Fibroblast of villous mesenchyme (primary cell): ENCODE measurements around the gene AR. TPM values are rescaled to one million over a fixed set of nuclear protein-coding genes. Genes with fewer than 3 reads are reported as not detected.
"Not testable (repeated sequence)": the region's sequence is repeated elsewhere in the genome, so short reads cannot be mapped to it uniquely, and the experiment has no call there.

Source experiments
- DNase-seq: peaks from one replicate; pipeline ENCODE4 v3.0.0-alpha.2; 2010; ENCODE audit warnings: low read depth
- H3K4me3 ChIP-seq: 2 replicates; pipeline ENCODE4 v1.5.1; 2011; ENCODE audit warnings: low read depth, mild to moderate bottlenecking, low read length
- CTCF ChIP-seq: IDR thresholded peaks from 2 replicates; pipeline ENCODE4 v1.5.1; 2012; ENCODE audit warnings: low read depth, mild to moderate bottlenecking, low read length; ENCODE audit not compliant: insufficient read depth
- total RNA-seq: library from RNA; depleted of rRNA; stranded (reverse); fragments of >200 nt; gene quantifications from 2 replicates; pipeline ENCODE4 v1.2.3, GENCODE V29; 2012

The AR gene
- total RNA-seq, 1 donor: 10.8 TPM

DNA sequence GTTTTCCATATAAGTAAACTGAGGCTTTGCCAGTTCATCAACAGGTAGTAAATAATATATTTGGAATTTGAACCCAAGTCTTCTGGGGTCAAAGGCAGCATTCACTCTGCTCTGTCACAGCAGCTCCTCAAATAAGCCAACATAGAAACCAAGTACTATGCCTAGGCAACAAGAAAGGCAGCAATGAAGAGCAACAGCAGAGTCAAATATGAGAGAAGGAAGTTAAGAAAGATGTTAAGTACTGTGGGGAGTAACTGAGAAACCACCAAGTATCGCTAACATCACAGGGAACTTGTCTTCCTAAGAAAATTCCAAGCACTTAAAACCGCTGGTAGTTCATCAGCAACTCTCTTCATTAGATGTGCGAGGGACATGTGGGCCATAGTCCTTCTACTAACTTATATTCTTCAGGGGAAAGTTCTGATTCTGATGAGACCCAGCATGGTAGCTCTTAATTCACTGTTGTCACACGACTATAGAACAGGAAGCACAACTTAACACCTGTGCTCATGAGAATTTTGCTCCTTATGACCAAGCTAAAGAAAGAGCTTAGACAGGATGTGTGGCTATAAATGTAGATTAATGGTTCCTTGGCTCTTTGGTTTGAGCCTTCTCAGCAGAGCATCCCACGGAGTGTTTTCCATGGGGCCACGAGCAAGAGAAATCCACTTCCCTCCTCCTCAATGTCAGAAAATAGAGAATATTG lies 107.8 kb downstream of the AR start:
- no peak for TF ChIP-seq CTCF
- no peak overlapping the region for H3K4me3 ChIP-seq
- DNase-seq: no peak

- H3K4me3 ChIP-seq: no peak overlapping the region
Measured at GRCh38 chrX:67652543-67652942, 108.7 kb downstream of the AR start.

DNA sequence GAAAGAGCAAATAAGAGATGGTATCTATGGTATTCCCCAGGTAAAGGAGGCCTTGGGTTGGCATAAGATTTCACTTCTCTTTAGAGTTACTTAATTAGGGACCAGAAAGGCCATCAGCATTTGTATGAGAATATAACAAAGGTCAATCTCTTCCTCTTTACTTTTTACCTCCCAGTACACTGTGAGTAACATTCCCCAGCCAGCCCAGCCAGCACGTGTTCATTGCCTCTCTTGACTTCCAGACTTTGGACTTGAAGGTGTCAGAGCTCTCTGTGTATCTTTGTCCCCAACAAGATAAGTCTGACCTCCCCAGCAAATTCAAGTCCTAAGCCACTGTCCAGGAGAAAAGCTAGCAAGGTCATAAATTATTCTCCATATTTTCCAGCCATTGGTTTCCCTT lies 110.5 kb downstream of the AR start:
- DNase-seq: no peak
- H3K4me3 ChIP-seq: no peak overlapping the region
- TF ChIP-seq CTCF: no peak

More at GRCh38 chrX:67652543-67652942, 108.7 kb downstream of the AR start:
- no peak for TF ChIP-seq CTCF
- DNase-seq: no peak

DNA sequence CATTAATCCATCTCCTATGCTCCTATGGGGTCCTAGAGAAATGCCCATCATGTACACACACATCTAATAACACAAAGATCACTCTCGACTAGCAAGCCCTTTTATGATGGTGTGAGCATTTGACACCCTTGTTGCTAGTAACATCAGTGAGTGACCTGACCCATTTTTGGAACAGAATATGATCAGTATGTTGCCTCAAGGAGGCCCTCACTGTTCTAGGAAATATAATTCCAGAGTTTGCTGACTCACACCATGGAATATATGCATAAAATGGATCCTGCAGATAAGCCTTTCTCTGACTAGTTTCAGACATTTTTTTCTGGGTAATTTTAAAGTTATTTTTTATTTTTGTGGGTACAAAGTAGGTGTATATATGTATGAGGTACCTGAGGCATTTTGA lies 121.8 kb downstream of the AR start:
- TF ChIP-seq CTCF: no peak
- no peak for DNase-seq
- H3K4me3 ChIP-seq: no peak overlapping the region

DNA sequence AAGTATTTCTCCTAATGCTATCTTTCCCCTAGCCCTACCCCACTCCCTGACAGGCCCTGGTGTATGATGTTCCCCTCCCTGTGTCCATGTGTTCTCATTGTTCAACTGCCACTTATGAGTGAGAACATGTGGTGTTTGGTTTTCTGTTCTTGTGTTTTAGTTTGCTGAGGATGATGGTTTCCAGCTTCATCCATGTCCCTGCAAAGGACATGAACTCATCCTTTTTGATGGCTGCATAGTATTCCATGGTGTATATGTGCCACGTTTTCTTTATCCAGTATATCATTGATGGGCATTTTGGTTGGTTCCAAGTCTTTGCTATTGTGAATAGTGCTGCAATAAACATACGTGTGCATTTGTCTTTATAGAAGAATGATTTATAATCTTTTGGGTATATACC lies 126.9 kb downstream of the AR start:
- not testable (repeated sequence) for DNase-seq, H3K4me3 ChIP-seq

DNA sequence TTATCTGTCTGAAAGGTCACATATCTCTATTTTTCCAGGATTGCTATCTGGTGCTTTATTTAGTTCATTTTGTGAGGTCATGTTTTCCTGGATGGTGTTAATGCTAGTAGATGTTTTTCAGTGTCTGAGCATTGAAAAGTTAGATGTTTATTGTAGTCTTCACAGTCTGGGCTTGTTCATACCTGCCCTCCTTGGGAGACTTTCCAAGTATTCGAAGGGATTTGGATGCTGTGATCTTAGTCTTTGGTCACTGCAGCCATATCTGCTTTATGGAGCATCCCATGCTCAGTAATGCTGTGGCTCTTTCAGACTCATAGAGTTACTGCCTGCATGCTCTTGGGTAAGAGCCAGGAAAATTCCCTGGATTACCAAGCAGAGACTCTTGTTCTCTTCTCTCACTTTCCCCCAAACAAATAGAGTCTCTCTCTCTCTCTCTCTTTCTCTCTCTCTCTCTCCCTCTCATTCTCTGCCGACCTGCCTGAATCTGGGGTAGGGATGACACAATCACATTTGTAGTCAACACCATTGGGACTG lies 130.0 kb downstream of the AR start:
- TF ChIP-seq CTCF: no peak
- no peak for DNase-seq

GRCh38 chrX:67674741-67675140 lies 130.9 kb downstream of the AR start:
- no peak for TF ChIP-seq CTCF
- DNase-seq: no peak
- no peak overlapping the region for H3K4me3 ChIP-seq

More for the DNA sequence above, 130.0 kb downstream of the AR start:
- H3K4me3 ChIP-seq: no peak overlapping the region
